Measurements from ENCODE around the gene CPM.

DNA sequence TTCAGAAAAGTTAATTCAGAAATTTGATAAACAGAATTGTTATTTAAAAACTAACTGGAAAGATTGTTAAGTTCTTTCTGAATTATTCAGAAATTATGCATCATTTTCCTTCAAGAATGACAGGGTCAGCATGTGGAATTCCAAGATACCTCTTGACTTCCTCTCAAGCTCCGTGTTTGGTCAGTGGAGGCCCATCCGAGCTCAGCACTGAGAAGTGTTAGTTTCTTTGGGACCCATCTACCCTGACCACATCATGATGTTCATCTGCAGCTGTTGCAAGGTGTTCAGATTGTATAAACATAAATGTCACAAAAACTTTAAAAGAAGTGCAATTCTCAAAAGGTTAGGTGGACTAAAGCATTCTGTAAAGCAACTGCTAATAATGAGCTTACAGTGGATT lies 91.3 kb downstream of the CPM start:
- TF ChIP-seq, protein P1, sequence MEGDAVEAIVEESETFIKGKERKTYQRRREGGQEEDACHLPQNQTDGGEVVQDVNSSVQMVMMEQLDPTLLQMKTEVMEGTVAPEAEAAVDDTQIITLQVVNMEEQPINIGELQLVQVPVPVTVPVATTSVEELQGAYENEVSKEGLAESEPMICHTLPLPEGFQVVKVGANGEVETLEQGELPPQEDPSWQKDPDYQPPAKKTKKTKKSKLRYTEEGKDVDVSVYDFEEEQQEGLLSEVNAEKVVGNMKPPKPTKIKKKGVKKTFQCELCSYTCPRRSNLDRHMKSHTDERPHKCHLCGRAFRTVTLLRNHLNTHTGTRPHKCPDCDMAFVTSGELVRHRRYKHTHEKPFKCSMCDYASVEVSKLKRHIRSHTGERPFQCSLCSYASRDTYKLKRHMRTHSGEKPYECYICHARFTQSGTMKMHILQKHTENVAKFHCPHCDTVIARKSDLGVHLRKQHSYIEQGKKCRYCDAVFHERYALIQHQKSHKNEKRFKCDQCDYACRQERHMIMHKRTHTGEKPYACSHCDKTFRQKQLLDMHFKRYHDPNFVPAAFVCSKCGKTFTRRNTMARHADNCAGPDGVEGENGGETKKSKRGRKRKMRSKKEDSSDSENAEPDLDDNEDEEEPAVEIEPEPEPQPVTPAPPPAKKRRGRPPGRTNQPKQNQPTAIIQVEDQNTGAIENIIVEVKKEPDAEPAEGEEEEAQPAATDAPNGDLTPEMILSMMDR (IDR thresholded peaks at IDR 0.05): no peak
- TF ChIP-seq ZFX (IDR thresholded peaks at IDR 0.05; ENCODE audit: borderline replicate concordance): no peak

Measured in 22Rv1 (cell line).